GM10266 (cell line): ENCODE data around the gene STAP2.

ENCODE experiments used
- DNase-seq: peaks from one replicate; pipeline ENCODE4 v3.0.0; 2012; ENCODE audit errors: extremely low spot score
- TF ChIP-seq, protein P1 (sequence below): IDR thresholded peaks from 2 replicates; pipeline ENCODE4 v1.5.1; 2012; ENCODE audit warnings: mild to moderate bottlenecking, low read depth; ENCODE audit not compliant: control insufficient read depth, insufficient read depth; ENCODE audit errors: missing control alignments

STAP2 gene

DNA sequence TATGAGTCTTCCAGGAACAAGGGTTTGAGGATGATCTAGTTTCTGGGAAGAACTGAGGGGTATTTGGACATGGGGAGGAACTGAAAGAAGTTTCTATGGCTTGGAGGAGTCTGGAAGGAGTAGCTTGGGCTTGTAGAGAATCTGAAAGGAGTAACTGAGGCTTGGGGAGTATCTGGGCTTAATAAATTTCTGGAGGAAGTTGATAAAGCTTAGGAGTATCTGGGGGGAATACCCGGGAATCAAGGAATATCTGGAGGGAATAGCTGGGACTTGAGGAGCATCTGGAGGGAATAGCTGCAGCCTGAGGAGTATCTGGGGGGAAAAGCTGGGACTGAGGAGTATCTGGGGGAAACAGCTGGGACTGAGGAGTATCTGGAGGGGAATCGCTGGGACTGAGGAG lies 18.2 kb downstream of the STAP2 start:
- TF ChIP-seq, protein P1, sequence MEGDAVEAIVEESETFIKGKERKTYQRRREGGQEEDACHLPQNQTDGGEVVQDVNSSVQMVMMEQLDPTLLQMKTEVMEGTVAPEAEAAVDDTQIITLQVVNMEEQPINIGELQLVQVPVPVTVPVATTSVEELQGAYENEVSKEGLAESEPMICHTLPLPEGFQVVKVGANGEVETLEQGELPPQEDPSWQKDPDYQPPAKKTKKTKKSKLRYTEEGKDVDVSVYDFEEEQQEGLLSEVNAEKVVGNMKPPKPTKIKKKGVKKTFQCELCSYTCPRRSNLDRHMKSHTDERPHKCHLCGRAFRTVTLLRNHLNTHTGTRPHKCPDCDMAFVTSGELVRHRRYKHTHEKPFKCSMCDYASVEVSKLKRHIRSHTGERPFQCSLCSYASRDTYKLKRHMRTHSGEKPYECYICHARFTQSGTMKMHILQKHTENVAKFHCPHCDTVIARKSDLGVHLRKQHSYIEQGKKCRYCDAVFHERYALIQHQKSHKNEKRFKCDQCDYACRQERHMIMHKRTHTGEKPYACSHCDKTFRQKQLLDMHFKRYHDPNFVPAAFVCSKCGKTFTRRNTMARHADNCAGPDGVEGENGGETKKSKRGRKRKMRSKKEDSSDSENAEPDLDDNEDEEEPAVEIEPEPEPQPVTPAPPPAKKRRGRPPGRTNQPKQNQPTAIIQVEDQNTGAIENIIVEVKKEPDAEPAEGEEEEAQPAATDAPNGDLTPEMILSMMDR: no peak

DNA sequence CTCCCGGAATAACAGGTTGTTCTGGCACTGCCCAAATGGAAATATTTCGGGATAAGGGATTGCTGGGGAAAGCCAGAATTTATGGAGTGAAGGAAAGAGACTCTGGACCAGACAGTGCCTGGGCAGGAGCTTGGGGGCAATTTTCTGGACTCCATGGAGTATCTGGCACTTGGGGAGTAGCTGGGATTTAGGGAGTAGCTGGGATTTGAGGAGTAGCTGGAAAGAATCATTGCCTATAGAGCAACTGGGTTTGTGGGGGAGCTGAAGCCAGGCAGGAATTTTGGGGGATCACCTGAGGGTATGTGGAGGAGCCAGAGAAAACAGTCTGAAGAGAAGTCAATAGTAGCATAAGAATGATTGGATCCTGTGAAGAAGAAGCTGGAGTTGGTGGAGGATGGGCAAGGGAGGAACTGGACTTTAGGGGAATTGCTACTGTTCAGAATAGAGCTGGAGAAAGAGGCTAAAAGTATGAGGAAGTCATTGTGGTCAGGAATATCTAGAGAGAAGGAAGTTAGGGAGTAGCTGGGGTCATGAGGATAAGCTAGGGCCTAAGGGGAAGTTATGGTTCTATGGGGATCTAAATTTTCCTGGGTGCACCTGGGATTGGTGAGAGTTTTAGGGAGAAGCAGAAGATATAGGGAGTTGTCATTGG lies 19.4 kb downstream of the STAP2 start:
- TF ChIP-seq, protein P1: no peak
- no peak for DNase-seq

More for the DNA sequence above, 18.2 kb downstream of the STAP2 start:
- no peak for DNase-seq

DNA sequence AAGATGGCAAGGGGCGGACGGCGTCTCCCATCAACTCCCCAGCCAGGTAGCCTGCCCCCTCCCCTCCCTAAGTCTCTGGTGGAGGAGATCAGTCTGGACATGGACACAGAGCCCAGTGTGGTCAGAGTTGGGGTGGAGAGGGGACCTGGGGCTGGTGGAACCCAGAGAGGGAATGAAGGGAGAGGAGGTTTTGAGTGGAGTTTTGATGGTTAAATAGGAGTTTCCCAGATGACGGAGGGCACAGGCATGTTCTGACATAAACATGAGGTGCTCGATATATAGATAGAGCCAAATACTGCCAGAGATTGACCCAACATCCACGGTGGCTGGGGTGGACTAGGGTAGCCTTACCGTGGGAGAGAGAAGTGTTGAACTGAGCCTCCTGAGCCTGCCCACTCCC lies 20.2 kb downstream of the STAP2 start:
- no peak for DNase-seq
- TF ChIP-seq, protein P1: no peak

DNA sequence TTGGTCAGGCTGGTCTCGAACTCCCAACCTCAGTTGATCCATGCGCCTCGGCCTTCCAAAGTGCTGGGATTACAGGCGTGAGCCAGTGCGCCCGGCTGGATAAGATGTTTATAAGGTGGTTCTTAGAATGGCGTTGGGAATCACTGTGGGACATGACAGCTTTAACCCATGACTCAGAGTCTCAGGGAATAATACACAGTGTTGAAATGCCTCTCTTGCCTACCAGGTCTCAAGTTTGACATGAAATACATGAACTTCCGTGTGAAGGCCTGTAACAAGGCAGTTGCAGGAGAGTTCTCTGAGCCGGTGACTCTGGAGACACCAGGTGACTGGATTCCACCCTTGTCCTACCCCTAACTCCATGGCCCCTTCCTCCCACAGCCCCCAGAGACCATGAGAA lies 21.7 kb downstream of the STAP2 start:
- TF ChIP-seq, protein P1: no peak
- DNase-seq: no peak

DNA sequence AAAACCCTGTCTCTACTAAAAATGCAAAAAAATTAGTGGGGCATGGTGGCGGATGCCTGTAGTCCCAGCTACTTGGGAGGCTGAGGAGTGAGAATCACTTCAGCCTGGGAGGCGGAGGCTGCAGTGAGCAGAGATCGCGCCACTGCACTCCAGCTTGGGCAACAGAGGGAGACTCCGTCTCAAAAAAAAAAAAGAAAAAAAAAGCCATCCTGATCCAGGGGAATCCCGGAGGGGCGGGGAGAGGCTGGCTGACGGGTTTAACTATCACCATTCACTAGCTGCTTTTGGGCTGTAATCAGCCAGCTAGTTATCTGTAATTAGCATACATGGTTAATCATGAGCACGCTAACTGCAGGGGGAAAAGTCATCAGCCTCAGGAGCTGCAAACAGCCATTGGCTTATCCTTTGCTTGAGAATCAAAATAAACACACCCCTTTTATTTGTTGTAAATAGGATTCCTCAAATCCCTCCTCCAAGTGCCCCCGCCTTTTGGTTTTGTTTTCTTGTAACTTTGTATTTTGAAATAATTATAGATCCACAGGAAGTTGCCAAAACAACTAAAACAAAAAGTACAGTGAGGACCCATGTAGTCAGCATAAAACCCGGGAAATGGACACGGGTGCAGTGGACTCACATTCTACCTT lies 24.7 kb downstream of the STAP2 start:
- peak; percentile 4 for DNase-seq
- TF ChIP-seq, protein P1: no peak

DNA sequence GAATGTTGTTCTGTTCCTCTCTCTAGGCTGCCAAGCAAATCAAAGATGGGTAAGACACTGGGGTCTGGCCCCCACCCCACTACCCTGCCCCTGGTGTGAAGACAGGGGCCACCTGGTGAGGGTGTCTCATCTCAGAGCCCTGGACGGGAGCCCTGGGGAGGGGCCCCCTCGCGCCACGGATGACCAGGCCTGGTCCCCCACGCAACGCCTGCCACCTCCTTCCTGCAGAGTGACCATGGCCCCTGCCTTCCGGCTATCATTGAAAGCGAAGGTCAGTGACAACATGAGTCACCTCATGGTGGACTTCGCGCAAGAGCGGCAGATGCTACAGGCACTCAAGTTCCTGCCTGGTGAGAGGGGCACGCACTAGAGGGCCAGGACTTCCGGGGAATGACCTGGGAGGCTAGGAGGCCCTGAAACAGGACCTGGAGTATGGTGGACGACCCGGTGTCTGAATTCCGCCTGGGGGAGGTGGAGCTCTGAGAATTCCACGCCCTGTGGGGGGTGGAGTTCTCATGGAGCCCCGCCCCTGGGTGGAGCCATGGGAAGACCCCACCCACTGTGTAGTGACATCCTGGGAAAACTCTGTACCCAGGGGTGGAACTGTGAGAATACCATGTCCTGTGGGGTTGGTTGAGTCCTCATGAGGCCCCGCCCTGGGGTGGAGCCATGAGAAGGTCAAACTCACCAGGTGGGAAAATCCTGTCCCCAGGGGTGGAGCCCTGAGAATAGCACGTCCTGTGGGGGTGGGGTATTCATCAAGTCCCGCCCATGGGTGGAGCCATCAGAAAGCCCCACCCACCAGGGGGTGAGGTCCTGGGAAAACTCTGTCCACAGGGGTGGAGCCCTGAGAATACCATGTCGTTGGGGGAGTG lies 28.1 kb downstream of the STAP2 start:
- TF ChIP-seq, protein P1: no peak

DNA sequence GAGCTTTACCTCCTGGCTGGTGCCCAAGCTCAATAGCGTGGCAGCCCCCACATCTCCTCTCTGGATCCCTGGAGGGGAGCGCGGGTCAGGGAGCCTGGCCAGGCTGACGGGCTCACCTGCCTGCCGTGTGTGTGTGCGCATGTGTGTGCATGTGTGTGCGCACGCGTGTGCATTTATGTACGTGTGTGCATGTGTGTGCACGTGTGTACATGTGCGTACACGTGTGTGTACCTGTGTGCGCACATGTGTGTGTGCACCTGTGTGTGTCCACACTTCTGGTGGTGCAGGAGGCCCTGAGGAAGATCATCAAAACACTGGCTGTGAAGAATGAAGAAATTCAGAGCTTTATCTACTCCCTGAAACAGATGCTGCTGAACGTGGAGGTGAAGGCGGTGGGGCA lies 33.0 kb downstream of the STAP2 start:
- DNase-seq: no peak
- TF ChIP-seq, protein P1: no peak

More for the DNA sequence above, 28.1 kb downstream of the STAP2 start:
- no peak for DNase-seq
